ENCODE results near the gene PHKB. TPM values are rescaled to one million over a fixed set of nuclear protein-coding genes. Genes with fewer than 3 reads are reported as not detected.

Gene PHKB
- polyA plus RNA-seq, 3 donors = 73.7 to 88.5 (median 85.8) TPM

DNA sequence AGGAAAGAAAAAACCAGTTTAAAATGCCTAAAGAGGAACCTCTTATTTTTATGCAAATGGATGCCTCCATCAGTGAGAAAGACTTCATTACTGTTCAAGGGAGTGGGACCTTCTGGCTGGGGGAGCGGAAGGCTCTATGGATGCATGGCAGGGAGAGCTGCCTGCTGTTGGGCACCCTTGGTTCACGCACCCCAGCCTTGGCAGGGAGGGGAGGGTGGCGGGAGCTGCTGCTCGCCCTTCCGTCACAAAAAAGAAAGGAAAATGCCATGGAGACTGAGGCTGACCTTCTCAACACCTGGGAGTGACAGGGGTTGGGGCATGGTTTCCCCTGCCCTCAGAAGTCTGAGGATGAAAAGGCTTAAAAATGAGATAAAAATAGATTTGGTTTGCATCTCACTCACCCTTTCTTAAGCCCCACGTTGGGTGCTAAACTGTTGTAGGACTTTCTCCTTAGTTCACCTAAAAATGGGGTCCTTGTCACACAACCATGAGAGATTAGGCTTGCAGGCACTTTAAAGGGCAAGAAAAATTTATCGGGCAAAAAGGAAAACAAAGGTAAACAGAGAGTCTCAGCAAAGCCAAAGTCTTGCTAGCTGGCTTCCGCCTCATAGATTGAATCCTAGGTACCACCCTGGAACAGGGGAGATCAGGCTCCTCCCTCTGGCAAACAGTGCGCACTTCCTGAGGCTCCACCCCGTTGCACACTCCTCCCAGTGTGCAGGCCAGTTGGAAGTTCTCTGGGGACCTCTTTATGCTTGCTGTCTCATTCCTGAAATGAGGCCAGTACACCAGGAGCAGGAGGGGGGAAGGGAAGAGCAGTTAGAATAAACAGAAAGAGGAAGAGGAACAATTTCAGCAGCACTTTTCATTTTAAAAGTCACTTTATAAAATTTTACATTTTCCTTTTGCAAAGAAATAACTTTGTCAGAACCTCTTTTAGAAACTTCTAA lies 31.6 kb downstream of the PHKB start:
- DNase-seq (ENCODE audit: extremely low read depth in 1 of 11, low read depth in 9 of 11, low spot score in 4 of 11) = peak in 1 of 11 donors; percentile 8

DNA sequence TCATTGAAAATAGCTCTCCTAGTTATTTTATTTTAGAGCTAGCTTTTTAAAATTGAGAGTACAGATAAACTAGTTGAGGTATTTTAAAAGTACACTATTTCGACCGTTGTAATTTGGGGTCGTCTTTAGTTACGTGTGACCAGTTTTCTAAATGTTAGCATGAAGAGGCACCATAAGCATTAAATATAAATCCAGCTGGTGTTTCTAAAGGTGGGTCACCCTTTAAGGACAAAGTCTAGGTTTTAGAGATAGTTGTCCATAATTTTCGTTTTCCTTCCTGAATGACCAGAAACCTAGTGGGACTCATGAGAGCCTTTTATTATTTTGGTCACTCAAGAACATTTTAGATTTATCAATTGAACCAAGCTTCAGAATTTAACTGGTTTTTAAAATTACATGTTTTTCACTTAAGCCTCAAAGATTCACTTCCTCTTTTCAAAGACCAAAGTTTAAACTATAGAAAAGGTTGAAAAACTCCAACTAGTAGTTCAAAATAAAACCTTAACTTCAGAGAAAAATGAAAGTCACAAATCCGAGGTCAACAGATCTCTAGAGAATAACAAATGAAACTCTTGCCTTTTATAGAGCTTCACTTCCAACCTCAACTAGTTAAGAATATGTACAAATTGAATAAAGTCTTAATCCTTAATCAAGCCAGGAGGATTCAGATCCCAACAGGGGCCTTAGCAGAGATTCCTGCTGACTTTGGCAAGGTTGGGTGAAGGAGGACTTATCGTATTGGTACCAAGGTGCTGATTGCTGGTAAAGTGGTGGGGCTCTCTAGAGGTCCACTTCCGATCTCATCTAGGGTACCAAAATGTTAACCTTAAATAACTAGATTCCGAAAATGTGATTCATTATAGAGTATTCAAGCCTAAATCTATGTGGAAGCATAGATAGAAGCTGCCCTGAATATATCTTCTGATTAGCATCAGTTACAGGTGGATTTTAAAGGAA lies 32.5 kb downstream of the PHKB start:
- no peak for DNase-seq (ENCODE audit: extremely low read depth in 1 of 11, low read depth in 9 of 11, low spot score in 4 of 11)

DNA sequence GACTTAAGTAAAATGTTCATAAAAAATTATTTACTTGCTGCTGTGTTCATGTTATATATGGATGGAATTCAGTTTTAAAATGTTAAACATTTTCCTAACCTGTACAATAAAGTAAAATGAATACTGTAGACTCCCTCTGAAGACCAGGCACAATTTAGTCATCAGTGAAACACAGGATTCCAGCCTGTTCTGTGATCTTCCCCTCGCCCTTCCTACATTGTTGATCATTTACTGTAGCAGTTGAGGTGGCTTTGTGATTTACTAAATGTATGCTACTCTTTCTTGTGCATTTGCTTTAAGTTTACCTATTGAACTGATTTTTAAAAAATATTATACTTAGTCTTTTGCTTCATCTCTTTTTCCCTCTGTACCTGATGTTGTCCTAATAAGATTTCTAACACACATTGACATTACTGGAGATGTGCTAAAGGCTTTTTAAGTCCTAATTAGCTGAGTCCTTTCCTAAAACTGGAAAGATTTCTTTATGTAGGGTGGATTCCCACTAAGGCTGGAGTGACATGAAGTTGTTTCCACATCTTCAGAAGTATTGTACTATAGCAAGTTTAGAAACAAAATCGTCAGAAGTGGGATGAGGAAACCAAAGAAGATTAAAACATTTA lies 38.1 kb downstream of the PHKB start:
- DNase-seq (ENCODE audit: extremely low read depth in 1 of 11, low read depth in 9 of 11, low spot score in 4 of 11) = no peak

DNA sequence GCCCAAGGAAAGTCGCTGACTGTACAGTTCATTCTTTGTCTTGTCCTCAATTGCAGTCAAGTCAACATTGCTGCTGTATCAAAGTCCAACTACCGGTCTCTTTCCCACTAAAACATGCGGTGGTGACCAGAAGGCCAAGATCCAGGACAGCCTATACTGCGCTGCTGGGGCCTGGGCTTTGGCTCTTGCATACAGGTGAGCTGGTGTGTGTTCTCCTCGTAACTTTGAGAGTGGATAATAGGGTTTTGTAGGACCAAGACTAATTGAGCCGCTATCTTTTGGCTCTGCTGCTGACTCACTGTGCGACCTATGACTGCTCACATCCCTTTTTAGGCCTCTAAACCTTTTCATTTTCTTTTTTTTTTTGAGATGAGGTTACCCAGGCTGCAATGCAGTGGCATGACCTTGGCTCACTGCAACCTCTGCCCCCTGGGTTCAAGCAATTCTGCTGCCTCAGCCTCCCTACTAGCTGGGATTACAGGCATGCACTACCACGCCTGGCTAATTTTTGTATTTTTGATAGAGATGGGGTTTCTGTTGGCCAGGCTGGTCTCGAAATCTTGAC lies 38.7 kb downstream of the PHKB start:
- DNase-seq (ENCODE audit: extremely low read depth in 1 of 11, low read depth in 9 of 11, low spot score in 4 of 11) = no peak

DNA sequence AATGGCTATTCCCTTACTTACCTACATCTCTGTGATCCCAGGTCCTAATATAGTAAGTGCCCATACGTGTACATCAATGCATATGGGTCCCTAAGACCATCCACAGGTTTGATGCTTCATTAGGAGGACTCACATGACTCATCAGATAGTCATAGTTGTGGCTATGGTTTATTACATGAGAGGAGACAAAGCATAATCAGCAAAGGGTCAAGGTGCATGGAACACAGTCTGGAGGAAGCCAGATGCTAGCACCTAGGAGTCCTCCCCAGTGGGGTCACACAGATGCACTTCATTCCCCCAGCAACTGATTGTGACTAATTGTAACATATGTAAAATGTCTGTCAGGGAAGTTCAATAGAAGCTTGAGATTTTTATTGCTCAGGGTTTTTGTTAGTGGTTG lies 42.8 kb downstream of the PHKB start:
- no peak for DNase-seq (ENCODE audit: extremely low read depth in 1 of 11, low read depth in 9 of 11, low spot score in 4 of 11)

DNA sequence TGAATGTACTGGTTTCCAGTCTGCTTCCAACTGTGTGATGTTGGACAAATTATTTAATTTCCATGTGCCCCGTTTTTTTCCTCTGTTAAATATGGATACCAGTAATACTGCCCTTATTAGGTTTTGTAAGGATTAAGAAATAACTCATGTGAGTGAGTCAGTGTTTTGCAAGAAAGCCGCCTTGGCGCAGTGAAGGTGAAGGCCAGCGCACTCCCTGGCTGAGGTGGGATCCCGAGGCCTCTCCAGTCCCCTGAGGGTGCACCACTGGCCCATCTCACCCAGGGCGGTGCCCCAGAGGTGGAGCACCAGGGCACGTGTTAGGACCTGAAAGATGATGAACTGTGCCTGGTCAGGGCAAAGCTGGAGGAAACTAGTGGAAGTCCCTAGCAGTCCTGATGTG lies 43.5 kb downstream of the PHKB start:
- DNase-seq (ENCODE audit: extremely low read depth in 1 of 11, low read depth in 9 of 11, low spot score in 4 of 11) = no peak

DNA sequence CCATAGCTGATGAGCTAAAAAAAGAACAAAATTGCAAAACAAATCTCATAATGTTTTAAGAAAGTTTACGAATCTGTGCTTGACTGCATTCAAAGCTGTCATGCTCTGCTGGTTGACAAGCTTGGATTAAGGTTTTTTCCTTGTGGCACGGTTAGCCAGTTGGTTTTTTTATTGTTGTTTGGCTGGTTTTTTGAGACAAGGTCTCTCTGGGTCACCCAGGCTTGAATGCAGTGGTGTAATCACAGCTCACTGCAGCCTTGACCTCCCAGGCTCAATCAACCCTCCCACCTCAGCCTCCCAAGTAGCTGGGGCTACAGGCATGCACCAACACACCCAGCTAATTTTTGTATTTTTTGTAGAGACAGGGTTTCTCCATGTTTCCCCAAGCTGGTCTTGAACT lies 45.7 kb downstream of the PHKB start:
- peak in 2 of 11 donors; percentile 4 to 8 for DNase-seq (ENCODE audit: extremely low read depth in 1 of 11, low read depth in 9 of 11, low spot score in 4 of 11)

DNA sequence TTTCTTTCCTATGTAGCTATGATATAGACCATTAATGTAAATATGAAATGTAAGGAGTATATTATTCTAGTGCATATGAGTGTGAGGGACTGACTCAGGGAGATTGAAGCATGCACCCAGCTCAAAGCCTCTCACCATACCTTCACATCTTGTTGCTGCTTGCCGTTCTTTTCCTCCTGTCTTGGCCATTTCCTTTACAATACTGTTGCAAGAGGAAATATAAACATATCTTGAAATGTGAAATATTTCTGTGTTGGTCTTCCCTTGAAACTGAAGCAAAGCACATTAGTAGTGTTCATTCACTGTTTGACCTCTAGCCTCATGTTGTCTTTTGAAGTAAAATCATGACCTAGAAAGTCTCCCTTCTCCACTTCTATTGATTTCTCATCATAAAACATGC lies 46.6 kb downstream of the PHKB start:
- no peak for DNase-seq (ENCODE audit: extremely low read depth in 1 of 11, low read depth in 9 of 11, low spot score in 4 of 11)

DNA sequence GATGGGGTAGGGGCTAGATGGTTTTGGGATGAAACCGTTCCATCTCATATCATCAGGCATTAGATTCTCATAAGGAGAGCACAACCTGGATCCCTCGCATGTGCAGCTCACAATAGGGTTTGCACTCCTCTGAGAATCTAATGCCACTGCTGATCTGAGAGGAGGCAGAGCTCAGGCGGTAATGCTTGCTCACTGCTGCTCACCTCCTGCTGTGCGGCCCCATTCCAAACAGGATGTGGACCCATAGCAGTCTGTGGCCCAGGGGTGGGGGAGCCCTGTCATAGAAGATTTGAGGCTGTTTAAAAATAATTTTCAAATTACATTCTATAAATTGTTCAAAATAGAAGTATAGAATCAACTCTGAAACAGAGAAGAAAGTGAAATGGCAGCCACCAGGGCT lies 50.8 kb downstream of the PHKB start:
- DNase-seq (ENCODE audit: extremely low read depth in 1 of 11, low read depth in 9 of 11, low spot score in 4 of 11) = no peak

DNA sequence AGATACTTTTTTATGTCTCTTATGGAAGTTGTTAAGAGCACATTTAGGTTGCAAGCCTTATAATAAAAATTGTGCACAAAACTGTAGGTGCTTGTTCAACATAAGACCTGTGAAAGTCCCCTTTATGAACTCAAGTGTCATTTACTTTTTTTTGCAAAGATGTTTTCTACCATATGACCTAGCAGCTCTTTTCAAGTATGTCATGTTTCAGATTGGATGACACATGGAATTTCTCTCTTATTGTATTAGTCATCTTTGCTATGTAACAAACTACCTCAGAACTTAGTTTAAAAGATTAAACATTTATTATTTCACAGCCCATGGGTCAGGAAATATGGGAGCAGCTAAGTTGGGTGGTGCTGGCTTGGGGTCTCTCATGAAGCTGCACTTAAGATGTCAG lies 57.9 kb downstream of the PHKB start:
- no peak for DNase-seq (ENCODE audit: extremely low read depth in 1 of 11, low read depth in 9 of 11, low spot score in 4 of 11)

DNA sequence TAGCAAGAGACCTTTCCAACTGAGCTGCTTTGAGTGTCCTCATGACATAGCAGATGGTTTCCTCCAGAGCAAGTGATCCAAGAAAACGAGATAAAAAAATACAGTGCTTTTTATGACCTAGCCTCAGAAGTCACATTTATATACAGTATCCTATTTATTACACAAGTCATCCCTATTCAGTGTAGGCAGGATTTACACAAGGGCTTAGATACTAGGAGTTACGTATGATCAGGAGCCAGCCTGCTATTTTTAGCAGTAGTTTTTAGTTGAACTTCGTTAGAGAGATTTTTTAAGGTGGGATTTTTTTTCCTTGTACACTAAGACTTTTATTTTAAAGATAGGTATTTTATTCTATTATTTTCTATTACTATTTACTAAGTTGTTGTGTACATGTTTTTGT lies 58.4 kb downstream of the PHKB start:
- DNase-seq (ENCODE audit: extremely low read depth in 1 of 11, low read depth in 9 of 11, low spot score in 4 of 11) = no peak

DNA sequence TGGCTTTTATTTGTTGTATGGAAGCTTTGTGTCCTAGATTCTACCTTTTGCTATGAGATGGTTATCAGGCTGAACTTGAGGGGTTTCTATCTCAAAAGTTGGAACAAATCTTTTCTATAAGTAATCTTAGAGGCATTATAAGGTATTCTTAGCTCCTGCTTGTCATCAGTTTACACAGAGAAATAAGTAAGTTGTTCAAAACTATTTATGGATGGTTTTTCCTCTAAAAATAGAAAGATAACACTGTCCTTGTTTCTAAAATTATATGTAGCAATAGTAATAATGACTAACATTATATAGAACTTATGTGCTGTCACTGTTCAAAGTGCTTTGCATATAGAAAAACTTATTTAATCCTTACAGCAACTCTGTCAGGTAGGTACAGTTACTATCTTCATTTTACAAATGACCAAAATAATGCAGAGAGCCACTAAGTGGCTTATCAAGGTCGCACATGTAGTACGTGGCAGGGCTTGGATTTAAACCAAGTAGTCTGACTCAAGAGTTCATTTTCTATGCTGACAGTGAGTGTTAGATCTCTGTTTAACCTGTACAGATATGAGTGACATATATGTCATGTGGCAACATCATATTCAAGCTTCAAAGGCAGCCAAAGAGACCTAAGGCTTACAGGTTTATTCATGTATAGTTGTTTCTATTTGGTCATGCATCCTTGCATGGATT lies 59.0 kb downstream of the PHKB start:
- DNase-seq (ENCODE audit: extremely low read depth in 1 of 11, low read depth in 9 of 11, low spot score in 4 of 11) = no peak

DNA sequence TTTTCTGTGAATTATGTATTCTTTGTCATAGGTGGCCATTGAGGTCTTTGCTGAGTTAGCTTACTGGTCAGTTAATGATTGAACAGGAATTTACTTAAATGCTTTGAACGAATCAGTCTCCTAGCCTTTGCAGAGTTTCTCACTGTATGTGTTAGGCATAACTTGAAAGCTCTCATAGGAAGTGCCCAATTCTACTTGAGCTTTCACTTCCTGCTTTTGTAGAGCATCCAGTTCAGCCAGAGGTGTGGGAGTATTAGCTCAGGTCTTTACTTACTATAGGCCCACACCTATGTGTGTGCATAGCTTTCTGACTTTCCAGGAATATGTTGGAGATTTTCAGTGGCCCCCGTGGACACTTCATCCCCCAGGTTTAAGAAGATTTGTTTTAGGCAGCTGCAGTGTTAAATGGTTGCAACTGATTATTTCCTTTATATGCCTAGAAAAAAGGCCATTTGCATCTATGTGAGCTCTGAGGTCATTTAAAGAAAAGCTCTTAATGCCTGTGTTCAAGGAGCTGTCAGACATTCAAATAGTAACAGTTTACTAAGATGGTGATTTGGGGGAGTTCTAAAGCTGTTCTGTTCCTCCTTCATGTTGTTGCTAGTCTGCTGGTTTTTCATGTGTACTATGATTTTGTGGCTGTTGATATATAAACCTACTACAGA lies 62.3 kb downstream of the PHKB start:
- no peak for DNase-seq (ENCODE audit: extremely low read depth in 1 of 11, low read depth in 9 of 11, low spot score in 4 of 11)

DNA sequence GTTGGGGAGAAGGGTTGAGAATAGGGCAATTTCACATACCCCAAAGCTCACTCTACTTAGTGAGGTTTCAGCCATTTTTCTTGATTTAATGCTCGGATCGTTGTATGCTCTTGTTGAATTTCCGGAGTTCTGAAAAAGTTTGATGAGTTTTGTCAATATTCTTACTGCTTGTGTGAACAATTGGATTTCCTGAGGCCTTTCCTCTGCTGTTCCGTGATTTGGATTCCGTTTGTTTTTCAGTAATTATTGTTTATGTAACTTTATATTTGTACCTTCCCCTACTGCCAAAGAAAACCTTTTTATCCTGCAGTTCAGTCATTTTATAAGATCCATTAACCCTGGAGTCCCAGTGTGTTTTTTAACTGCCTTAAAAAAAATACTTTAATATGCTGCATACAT lies 62.9 kb downstream of the PHKB start:
- no peak for DNase-seq (ENCODE audit: extremely low read depth in 1 of 11, low read depth in 9 of 11, low spot score in 4 of 11)

DNA sequence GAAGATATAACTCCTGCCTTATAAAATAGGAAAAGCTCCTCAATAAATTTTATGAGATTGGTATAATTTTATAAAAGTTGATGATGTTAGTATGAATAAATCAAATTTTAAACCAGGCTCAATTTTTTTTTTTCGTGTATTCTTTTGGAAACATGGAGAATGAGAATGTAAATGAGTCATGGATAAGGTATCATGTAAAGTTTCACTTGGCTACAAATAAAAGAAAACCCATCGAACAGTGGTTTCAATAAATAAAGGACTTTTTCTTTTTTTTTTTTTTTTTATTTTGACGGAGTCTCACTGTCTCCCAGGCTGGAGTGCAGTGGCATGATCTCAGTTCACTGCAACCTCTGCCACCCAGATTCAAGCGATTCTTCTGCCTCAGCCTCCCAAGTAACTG lies 67.3 kb downstream of the PHKB start:
- no peak for DNase-seq (ENCODE audit: extremely low read depth in 1 of 11, low read depth in 9 of 11, low spot score in 4 of 11)

DNA sequence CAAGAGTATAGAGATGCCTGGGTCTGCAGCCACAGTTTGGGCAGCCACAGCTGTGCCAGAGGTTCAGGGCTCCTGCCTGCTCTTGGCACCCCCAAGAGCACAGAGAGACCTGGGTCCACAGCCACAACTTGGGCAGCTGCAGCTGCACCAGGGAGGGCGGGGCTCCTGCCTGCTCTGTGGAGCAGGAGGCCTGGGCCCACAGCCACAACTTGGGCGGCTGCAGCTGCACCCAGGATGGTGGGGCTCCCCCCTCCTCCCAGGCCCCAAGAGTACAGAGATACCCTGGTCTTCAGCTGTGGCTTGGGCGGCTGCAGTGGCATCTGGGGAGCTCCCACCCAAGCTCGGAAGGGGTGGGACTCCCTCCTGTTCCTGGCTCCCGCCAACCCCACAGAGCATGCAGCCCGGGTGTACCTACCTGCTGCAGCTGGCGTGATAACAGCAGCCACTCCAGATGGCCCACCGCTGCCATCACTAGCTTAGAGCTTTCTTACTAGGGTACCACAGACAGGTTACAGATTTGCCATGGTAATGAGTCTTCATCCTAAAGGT lies 72.7 kb downstream of the PHKB start:
- DNase-seq (ENCODE audit: extremely low read depth in 1 of 11, low read depth in 9 of 11, low spot score in 4 of 11) = no peak

DNA sequence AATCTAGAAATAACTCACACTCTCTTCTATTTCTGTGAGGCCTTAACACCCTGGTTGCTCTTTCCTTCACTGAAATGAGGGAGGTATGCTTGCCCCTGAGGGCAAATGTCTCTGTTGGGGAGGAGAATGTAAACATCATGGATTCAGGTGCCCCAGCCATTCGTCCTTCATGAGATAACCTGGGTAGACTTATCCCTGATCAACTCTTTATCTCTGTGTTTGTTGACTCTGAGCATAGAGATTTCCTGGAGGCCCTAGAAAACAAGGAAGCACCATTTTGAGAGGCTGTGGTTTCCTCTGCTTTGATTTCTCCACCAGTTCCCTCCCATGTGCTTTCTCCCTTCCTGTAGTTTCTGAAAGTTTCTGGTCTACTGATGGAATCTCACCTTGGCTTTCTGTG lies 77.3 kb downstream of the PHKB start:
- DNase-seq (ENCODE audit: extremely low read depth in 1 of 11, low read depth in 9 of 11, low spot score in 4 of 11) = no peak
